ENCODE data around the gene NFATC2. TPM values are rescaled to one million over a fixed set of nuclear protein-coding genes. Genes with fewer than 3 reads are reported as not detected.
A peak's percentile ranks its signal among the peaks of the same experiment; 100 is the strongest.

The NFATC2 gene
- polyA plus RNA-seq, 1 of the 3 experiments (the other 2 are of a cell fraction), result 0.36 TPM

DNA sequence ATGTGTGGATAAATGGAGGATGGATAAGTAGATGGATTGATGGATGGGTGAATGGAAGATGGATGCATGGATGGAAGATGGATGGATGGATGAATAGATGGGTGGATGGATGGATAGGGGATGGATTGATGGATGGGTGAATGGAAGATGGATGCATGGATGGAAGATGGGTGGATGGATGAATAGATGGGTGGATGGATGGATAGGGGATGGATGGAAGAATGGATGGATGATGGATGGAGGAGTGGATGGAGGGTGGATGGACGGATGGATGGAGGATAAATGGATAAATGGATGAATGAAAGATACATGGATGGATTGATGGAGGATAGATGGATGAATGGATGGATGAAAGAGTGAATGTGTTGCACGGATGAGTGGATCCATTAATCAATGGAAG, 3.0 kb upstream of the NFATC2 start:
- Histone ChIP-seq H3K9me2 (no peaks in the 10 kb centered on the region), H3K9me3 (no peaks in the 10 kb centered on the region), H3K9ac (no peak overlapping the region), H3K4me2 (no peak overlapping the region), H3K27me3 (ENCODE audit: insufficient read depth) (no peaks in the 10 kb centered on the region), H3K27ac (ENCODE audit: low read depth in 2 of 2, low read length in 1 of 2) (no peak overlapping the region), H3K79me2 (ENCODE audit: insufficient read depth) (no peaks in the 10 kb centered on the region), H3K4me3 (ENCODE audit: low read depth in 2 of 2, low read length in 1 of 2) (no peak overlapping the region), H3K36me3 (replicated peaks in 1 of 2; ENCODE audit: control insufficient read depth in 1 of 2, insufficient read depth in 2 of 2, low read length in 1 of 2) (no peaks in the 10 kb centered on the region), H3K4me1 (ENCODE audit: control insufficient read depth in 1 of 2, insufficient read depth in 2 of 2, low read depth in 1 of 2, low read length in 1 of 2) (peaks cover 0 to 13% of the 10 kb centered on the region in 2 experiments; a peak in 1 of 4 replicates), H4K20me1 (ENCODE audit: insufficient read depth) (no peaks in the 10 kb centered on the region), H2AFZ (ENCODE audit: low read depth) (no peak overlapping the region), H3F3A (replicated peaks; ENCODE audit: insufficient read depth) (no peaks in the 10 kb centered on the region)
- TF ChIP-seq, protein P1, sequence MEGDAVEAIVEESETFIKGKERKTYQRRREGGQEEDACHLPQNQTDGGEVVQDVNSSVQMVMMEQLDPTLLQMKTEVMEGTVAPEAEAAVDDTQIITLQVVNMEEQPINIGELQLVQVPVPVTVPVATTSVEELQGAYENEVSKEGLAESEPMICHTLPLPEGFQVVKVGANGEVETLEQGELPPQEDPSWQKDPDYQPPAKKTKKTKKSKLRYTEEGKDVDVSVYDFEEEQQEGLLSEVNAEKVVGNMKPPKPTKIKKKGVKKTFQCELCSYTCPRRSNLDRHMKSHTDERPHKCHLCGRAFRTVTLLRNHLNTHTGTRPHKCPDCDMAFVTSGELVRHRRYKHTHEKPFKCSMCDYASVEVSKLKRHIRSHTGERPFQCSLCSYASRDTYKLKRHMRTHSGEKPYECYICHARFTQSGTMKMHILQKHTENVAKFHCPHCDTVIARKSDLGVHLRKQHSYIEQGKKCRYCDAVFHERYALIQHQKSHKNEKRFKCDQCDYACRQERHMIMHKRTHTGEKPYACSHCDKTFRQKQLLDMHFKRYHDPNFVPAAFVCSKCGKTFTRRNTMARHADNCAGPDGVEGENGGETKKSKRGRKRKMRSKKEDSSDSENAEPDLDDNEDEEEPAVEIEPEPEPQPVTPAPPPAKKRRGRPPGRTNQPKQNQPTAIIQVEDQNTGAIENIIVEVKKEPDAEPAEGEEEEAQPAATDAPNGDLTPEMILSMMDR (IDR thresholded peaks at IDR 0.05), result no peak
- TF ChIP-seq TAF1 (IDR thresholded peaks at IDR 0.05; ENCODE audit: borderline replicate concordance, low read depth, low read length) (no peak), TCF12 (IDR thresholded peaks at IDR 0.05) (no peak), SIN3A (IDR thresholded peaks at IDR 0.05; ENCODE audit: borderline replicate concordance, low read depth, low read length) (no peak), CHD2 (IDR thresholded peaks at IDR 0.05; ENCODE audit: low read length, partially characterized antibody) (no peak), FOSL2 (IDR thresholded peaks at IDR 0.05; ENCODE audit: borderline replicate concordance, low read depth) (no peak), EZH2phosphoT487 (IDR thresholded peaks at IDR 0.05; ENCODE audit: borderline replicate concordance, low read depth) (no peak)
- WGBS (ENCODE audit: low lambda C conversion rate), result 55% methylated on average over 2 of the region's 2 CpGs
- DNase-seq, result no peak
- ChIA-PET POLR2A (no interaction called here), CTCF (interaction anchor here (0.7 kb wide), 1 partner anchor 42 kb away, joined by 3 read pairs; no protein-coding TSS in a partner anchor)

DNA sequence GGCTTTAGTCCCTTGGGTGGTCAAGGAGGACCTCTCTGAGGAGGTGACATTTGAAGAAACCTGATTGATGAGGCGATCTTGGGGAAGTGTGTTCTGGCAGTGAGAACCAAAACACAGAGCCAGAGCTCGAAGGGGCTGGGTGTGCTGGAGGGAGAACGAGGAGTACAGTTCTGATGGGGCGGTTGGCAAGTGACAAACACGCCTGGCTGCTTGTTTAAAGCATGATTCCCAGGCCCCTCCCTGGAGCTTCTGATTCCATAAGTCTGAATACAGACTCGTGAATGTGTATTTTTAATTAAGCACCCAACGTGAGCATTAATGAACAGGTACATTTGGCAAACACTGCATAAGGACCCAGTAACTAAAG, 886 bp upstream of the NFATC2 start:
- Histone ChIP-seq H3K4me3 (ENCODE audit: low read depth in 2 of 2, low read length in 1 of 2) (no peak overlapping the region), H4K20me1 (ENCODE audit: insufficient read depth) (no peaks in the 10 kb centered on the region), H3K36me3 (replicated peaks in 1 of 2; ENCODE audit: control insufficient read depth in 1 of 2, insufficient read depth in 2 of 2, low read length in 1 of 2) (no peaks in the 10 kb centered on the region), H3K4me1 (ENCODE audit: control insufficient read depth in 1 of 2, insufficient read depth in 2 of 2, low read depth in 1 of 2, low read length in 1 of 2) (peaks cover 0 to 13% of the 10 kb centered on the region in 2 experiments; a peak in 1 of 4 replicates), H3K4me2 (no peak overlapping the region), H3K27me3 (ENCODE audit: insufficient read depth) (no peaks in the 10 kb centered on the region), H3F3A (replicated peaks; ENCODE audit: insufficient read depth) (no peaks in the 10 kb centered on the region), H2AFZ (ENCODE audit: low read depth) (no peak overlapping the region), H3K9me2 (no peaks in the 10 kb centered on the region), H3K27ac (ENCODE audit: low read depth in 2 of 2, low read length in 1 of 2) (no peak overlapping the region), H3K9ac (no peak overlapping the region), H3K9me3 (no peaks in the 10 kb centered on the region), H3K79me2 (ENCODE audit: insufficient read depth) (no peaks in the 10 kb centered on the region)
- WGBS (ENCODE audit: low lambda C conversion rate), result 79% methylated on average over 7 of the region's 7 CpGs
- no peak for DNase-seq
- ChIA-PET POLR2A (no interaction called here), CTCF (interaction anchor here (0.6 to 1.5 kb wide), 6 partner anchors 11 to 686 kb away, joined by 3 to 6 read pairs (median 3); no protein-coding TSS in a partner anchor)
- TF ChIP-seq YY1 (IDR thresholded peaks at IDR 0.05; ENCODE audit: low read depth), result no peak

DNA sequence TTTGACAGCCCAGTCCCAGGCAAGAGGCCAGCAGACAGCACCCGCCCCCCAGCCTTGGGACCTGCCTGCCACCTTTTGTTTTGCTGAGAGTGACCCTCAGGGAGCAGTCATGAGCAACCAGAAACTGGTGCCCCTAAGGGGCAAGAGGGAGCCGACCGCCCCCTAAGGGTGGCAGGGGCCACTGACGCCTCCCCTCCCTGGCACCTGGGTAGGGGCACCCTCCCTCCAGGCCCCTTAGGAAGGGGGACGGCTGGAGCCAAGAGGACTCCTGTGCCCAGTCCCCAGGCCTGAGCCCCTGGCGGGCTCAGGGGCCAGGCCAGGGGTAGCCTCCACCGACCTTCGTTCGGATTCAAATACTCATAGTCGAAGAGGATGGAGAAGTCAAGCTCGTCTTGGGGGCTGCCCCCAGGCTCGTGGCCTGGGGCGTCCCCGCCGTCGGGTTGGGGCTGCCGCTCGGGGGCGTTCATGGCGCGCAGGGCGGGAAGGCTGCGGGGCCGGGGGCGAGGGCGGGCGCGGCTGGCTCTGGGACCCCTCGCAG, 417 bp downstream of the NFATC2 start:
- TF ChIP-seq POLR2AphosphoS5 (IDR thresholded peaks at IDR 0.05; ENCODE audit: low read depth, low read length) (no peak), MXI1 (IDR thresholded peaks at IDR 0.05; ENCODE audit: low read depth, low read length) (no peak)
- TF ChIP-seq, protein P1 (IDR thresholded peaks at IDR 0.05), result peak; percentile 13
- no peaks in the 10 kb centered on the region for H3K27me3 ChIP-seq (ENCODE audit: insufficient read depth)
- H3K4me1 ChIP-seq (ENCODE audit: control insufficient read depth in 1 of 2, insufficient read depth in 2 of 2, low read depth in 1 of 2, low read length in 1 of 2), result peaks cover 0 to 13% of the 10 kb centered on the region in 2 experiments; a peak in 1 of 4 replicates
- no peak overlapping the region for H2AFZ ChIP-seq (ENCODE audit: low read depth)
- no peak overlapping the region for H3K9ac ChIP-seq
- WGBS (ENCODE audit: low lambda C conversion rate), result 97% methylated on average over 3 of the region's 29 CpGs
- no peaks in the 10 kb centered on the region for H4K20me1 ChIP-seq (ENCODE audit: insufficient read depth)
- H3K4me3 ChIP-seq (ENCODE audit: low read depth in 2 of 2, low read length in 1 of 2), result no peak overlapping the region
- no peaks in the 10 kb centered on the region for H3F3A ChIP-seq (replicated peaks; ENCODE audit: insufficient read depth)
- no peak overlapping the region for H3K27ac ChIP-seq (ENCODE audit: low read depth in 2 of 2, low read length in 1 of 2)
- no peak for DNase-seq
- no peaks in the 10 kb centered on the region for H3K9me2 ChIP-seq
- peaks cover 0 to 4% of the 10 kb centered on the region in 2 experiments for H3K36me3 ChIP-seq (replicated peaks in 1 of 2; ENCODE audit: control insufficient read depth in 1 of 2, insufficient read depth in 2 of 2, low read length in 1 of 2)
- no peaks in the 10 kb centered on the region for H3K79me2 ChIP-seq (ENCODE audit: insufficient read depth)
- ChIA-PET CTCF (interaction anchor here (1.0 kb wide), 1 partner anchor 561 kb away, joined by 4 read pairs; no protein-coding TSS in a partner anchor), POLR2A (interaction anchor here (0.5 kb wide), 1 partner anchor 13 kb away, joined by 3 read pairs; no protein-coding TSS in a partner anchor)
- peaks cover 5% of the 10 kb centered on the region; the same call in 1 of the 2 replicates for H3K9me3 ChIP-seq
- no peak overlapping the region for H3K4me2 ChIP-seq
